ENCODE data around the gene PRSS57.
A peak's percentile ranks its signal among the peaks of the same experiment; 100 is the strongest.
"Not testable (repeated sequence)": the region's sequence is repeated elsewhere in the genome, so short reads cannot be mapped to it uniquely, and the experiment has no call there.

The PRSS57 gene

GRCh38 chr19:734716-735115 lies 39.5 kb upstream of the PRSS57 start:
- no peak for TF ChIP-seq Cebpa-rat (IDR thresholded peaks at IDR 0.05)
- Histone ChIP-seq H3K27ac (no peak overlapping the region), H3K9ac (no peak overlapping the region), H3K36me3 (peaks cover 68% of the 10 kb centered on the region), H3K27me3 (no peaks in the 10 kb centered on the region), H4K20me1 (peaks cover 32% of the 10 kb centered on the region), H3K4me2 (peak overlapping the region; percentile 19), H3K9me3 (no peaks in the 10 kb centered on the region), H3K4me1 (peaks cover 56% of the 10 kb centered on the region), H3K4me3 (no peak overlapping the region)

GRCh38 chr19:732148-733069 lies 37.2 kb upstream of the PRSS57 start:
- Histone ChIP-seq H3K9ac (no peak overlapping the region), H3K27me3 (no peaks in the 10 kb centered on the region), H3K4me3 (no peak overlapping the region), H3K4me2 (peak overlapping the region; percentile 46), H3K9me3 (no peaks in the 10 kb centered on the region), H3K36me3 (peaks cover 57% of the 10 kb centered on the region), H3K27ac (peak overlapping the region; percentile 23), H4K20me1 (peaks cover 22% of the 10 kb centered on the region), H3K4me1 (peaks cover 79% of the 10 kb centered on the region)
- no peak for TF ChIP-seq Cebpa-rat (IDR thresholded peaks at IDR 0.05)

DNA sequence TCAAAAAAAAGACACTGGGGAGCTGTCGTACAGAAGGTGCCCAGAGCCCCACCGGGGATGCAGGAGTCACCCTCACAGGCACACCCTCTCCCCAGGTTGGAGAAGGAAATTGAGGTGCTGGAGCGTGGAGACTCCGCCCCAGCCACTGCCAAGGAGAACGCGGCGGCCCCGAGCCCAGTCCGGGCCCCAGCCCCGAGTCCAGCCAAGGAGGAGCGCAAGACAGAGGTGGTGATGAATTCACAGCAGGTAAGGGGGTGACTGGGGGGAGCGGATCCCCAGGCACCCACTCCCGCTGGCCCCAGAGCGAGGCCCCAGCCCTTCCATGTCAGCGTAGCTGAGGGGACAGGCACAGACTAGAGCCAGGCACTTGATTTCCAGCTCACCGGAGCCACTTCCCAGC lies 35.7 kb upstream of the PRSS57 start:
- Histone ChIP-seq H3K4me3 (no peak overlapping the region), H3K4me2 (0 out of 2 replicates have a peak overlapping the region, but pooled peaks have one; percentile 46), H3K9ac (no peak overlapping the region), H3K4me1 (peaks cover 91% of the 10 kb centered on the region), H4K20me1 (peaks cover 17% of the 10 kb centered on the region; the same call in 1 of the 2 replicates), H3K9me3 (no peaks in the 10 kb centered on the region), H3K36me3 (peaks cover 50% of the 10 kb centered on the region), H3K27ac (no peak overlapping the region), H3K27me3 (no peaks in the 10 kb centered on the region)
- no peak for TF ChIP-seq Cebpa-rat (IDR thresholded peaks at IDR 0.05)

DNA sequence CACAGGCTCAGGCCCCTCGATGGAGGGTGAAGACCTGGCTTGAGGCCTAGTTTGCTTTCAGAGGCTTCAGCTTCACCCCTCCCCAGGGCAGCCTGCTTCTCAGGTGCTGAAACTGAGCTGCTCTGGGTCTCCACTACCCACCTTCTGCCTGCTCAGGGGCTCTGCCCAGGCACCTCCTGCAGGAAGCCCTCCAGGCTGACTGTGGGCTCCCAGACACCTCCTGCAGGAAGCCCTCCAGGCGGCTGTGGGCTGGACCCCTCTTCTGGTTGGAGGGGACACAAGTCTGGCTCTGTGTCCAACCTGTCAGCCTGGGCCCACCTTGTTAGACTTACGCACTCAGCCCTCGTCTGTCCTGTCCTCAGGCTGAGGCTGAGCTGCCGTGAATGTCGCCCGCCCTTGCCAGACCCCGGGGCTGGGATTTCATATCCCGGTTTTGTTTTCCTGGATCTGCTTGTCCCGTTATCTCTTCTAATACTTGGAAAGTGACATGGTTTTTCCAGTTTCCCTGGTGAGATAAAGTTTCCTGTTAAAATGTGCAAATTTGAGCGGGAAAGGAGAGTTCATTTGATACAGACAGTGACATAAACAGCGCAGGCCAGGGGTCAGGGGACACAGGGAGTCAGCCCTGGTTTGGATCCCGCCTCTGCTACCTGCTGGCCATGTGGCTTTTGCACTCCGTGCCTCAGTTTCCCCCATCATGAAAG lies 34.9 kb upstream of the PRSS57 start:
- H3K27me3 ChIP-seq = no peaks in the 10 kb centered on the region

DNA sequence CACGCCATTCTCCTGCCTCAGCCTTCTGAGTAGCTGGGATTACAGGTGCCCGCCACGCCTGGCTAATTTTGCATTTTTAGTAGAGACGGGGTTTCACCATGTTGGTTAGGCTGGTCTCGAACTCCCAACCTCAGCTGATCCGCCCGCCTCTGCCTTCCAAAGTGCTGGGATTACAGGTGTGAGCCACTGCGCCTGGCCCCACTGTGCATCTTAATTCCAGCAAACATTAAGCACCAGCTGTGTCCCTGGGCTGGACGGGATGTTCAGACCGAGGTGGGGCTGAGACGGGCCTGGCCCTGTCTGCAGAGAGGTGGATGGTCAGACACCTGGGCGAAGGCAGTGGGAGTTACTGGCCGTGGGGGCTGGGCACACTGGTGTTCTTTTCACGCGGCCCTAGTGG lies 34.3 kb upstream of the PRSS57 start:
- H3K9ac ChIP-seq, H3K27ac ChIP-seq, H3K27me3 ChIP-seq, H3K9me3 ChIP-seq, H3K4me3 ChIP-seq: not testable (repeated sequence)
- Histone ChIP-seq H3K4me2 (peak overlapping the region; percentile 92), H4K20me1 (peaks cover 24% of the 10 kb centered on the region; the same call in 1 of the 2 replicates), H3K4me1 (peaks cover 98% of the 10 kb centered on the region), H3K36me3 (peaks cover 50% of the 10 kb centered on the region)

More for the DNA sequence above, 34.9 kb upstream of the PRSS57 start:
- H3K9me3 ChIP-seq = no peaks in the 10 kb centered on the region
- peaks cover 50% of the 10 kb centered on the region for H3K36me3 ChIP-seq
- no peak overlapping the region for H3K4me3 ChIP-seq
- H3K9ac ChIP-seq = no peak overlapping the region
- peaks cover 98% of the 10 kb centered on the region for H3K4me1 ChIP-seq
- no peak for TF ChIP-seq Cebpa-rat (IDR thresholded peaks at IDR 0.05)
- no peak overlapping the region for H3K27ac ChIP-seq
- H3K4me2 ChIP-seq = peak overlapping the region; percentile 92
- H4K20me1 ChIP-seq = peaks cover 24% of the 10 kb centered on the region; the same call in 1 of the 2 replicates

- H4K20me1 ChIP-seq = 0 out of 2 replicates have a peak, but pooled peaks cover 21% of the 10 kb centered on the region
- H3K27me3 ChIP-seq = no peaks in the 10 kb centered on the region
- peak overlapping the region; percentile 92 for H3K4me2 ChIP-seq
- H3K27ac ChIP-seq = peak overlapping the region; percentile 84
- peak overlapping the region; percentile 47; the same call in 1 of the 2 replicates for H3K4me3 ChIP-seq
- no peaks in the 10 kb centered on the region for H3K9me3 ChIP-seq
- H3K4me1 ChIP-seq = peaks cover 98% of the 10 kb centered on the region
- H3K36me3 ChIP-seq = peaks cover 45% of the 10 kb centered on the region
- no peak for TF ChIP-seq Cebpa-rat (IDR thresholded peaks at IDR 0.05)
- peak overlapping the region; percentile 70 for H3K9ac ChIP-seq
Observed at GRCh38 chr19:728011-728410, 32.8 kb upstream of the PRSS57 start.

DNA sequence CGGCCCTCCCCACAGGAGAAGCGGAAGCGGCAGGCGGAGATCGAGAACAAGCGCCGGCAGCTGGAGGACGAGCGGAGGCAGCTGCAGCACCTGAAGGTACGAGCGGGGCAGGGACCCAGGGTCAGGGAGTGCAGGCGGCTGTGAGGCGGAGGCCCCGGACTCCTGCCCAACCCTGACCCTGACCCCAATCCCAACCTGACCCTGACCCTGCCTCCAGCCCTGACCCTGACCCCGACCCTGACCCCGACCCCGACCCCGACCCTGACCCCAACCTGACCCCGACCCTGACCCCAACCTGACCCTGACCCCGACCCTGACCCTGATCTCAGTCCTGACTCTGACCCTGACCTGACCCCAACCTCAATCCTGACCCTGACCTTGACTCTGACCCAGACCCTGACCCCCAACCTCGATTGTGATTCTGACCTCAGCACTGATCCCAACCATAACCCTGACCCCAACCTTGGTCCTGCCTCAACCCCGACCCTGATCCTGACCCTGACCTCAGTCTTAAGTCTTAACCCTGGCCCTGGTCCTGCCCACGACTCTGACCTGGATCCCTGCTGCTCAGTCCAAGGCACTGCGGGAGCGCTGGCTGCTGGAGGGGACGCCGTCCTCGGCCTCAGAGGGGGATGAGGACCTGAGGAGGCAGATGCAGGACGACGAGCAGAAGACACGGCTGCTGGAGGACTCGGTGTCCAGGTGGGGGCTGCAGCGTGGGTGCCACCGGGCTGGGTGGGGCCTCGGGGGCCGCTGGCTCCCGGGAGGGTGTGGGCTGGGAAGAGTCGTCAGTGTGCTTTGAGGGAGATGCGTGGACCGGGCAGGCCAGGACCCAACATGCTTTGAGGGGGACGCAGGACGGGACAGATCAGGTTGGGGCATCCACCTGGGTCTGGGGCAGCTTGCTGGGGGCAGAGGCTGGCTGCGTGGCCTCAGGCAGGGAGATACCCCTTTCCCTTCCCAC lies 32.0 kb upstream of the PRSS57 start:
- no peak for TF ChIP-seq Cebpa-rat (IDR thresholded peaks at IDR 0.05)
- Histone ChIP-seq H3K4me2 (peak overlapping the region; percentile 92), H4K20me1 (0 out of 2 replicates have a peak, but pooled peaks cover 26% of the 10 kb centered on the region), H3K4me1 (peaks cover 98% of the 10 kb centered on the region), H3K27ac (peak overlapping the region; percentile 84), H3K27me3 (no peaks in the 10 kb centered on the region), H3K36me3 (peaks cover 37% of the 10 kb centered on the region), H3K9ac (peak overlapping the region; percentile 70), H3K4me3 (peak overlapping the region; percentile 47; the same call in 1 of the 2 replicates), H3K9me3 (no peaks in the 10 kb centered on the region)

- Histone ChIP-seq H3K36me3 (peaks cover 20% of the 10 kb centered on the region), H3K27me3 (no peaks in the 10 kb centered on the region), H3K4me1 (peaks cover 98% of the 10 kb centered on the region), H4K20me1 (0 out of 2 replicates have a peak, but pooled peaks cover 30% of the 10 kb centered on the region), H3K9ac (no peak overlapping the region), H3K4me3 (no peak overlapping the region), H3K9me3 (no peaks in the 10 kb centered on the region), H3K4me2 (peak overlapping the region; percentile 18), H3K27ac (peak overlapping the region; percentile 51)
- no peak for TF ChIP-seq Cebpa-rat (IDR thresholded peaks at IDR 0.05)
Observed at GRCh38 chr19:725461-726089, 30.3 kb upstream of the PRSS57 start.

Data from BLaER1 (cell line).